ENCODE measurements around the gene CEL.
"Not testable (repeated sequence)": the region's sequence is repeated elsewhere in the genome, so short reads cannot be mapped to it uniquely, and the experiment has no call there.

The CEL gene

GRCh38 chr9:133061764-133062145 is at the start of gene CEL:
Gene CEL, plus strand, starts transcription at chr9:133061981. Its CDS starts 22 bp downstream, at chr9:133062003.
- DNase-seq (ENCODE audit: extremely low spot score); POLR2A ChIA-PET: not testable (repeated sequence)
- CTCF ChIA-PET: interaction anchor here (1.5 kb wide), 1 partner anchor 40 kb away, joined by 4 read pairs; no protein-coding TSS in a partner anchor

GRCh38 chr9:133014696-133015095 is 47.1 kb upstream of the CEL start:
- DNase-seq (ENCODE audit: extremely low spot score): no peak
- CTCF ChIA-PET: interaction anchor here (5.3 kb wide), 1 partner anchor 9 kb away, joined by 45 read pairs; no protein-coding TSS in a partner anchor
- TF ChIP-seq CTCF (IDR thresholded peaks at IDR 0.05; ENCODE audit: control extremely low read depth, extremely low read depth, low read depth, missing control alignments): no peak
- POLR2A ChIA-PET: no interaction called here

- peak; percentile 46 for DNase-seq (ENCODE audit: extremely low spot score)
- TF ChIP-seq CTCF (IDR thresholded peaks at IDR 0.05; ENCODE audit: control extremely low read depth, extremely low read depth, low read depth, missing control alignments): no peak
- POLR2A ChIA-PET: no interaction called here
- CTCF ChIA-PET: interaction anchor here (1.0 to 8.1 kb wide), 19 partner anchors 10 to 613 kb away, joined by 3 to 89 read pairs (median 9); partner anchors contain the start of genes CFAP77 and GTF3C5
These were observed 38.5 kb upstream of the CEL start for GRCh38 chr9:133023117-133023890.

GRCh38 chr9:133026426-133026825 is 35.4 kb upstream of the CEL start:
- CTCF ChIA-PET: interaction anchor here (0.6 to 8.1 kb wide), 3 partner anchors 8 to 118 kb away, joined by 3 to 37 read pairs (median 3); no protein-coding TSS in a partner anchor
- no peak for DNase-seq (ENCODE audit: extremely low spot score)
- POLR2A ChIA-PET: no interaction called here
- TF ChIP-seq CTCF (IDR thresholded peaks at IDR 0.05; ENCODE audit: control extremely low read depth, extremely low read depth, low read depth, missing control alignments): no peak

DNA sequence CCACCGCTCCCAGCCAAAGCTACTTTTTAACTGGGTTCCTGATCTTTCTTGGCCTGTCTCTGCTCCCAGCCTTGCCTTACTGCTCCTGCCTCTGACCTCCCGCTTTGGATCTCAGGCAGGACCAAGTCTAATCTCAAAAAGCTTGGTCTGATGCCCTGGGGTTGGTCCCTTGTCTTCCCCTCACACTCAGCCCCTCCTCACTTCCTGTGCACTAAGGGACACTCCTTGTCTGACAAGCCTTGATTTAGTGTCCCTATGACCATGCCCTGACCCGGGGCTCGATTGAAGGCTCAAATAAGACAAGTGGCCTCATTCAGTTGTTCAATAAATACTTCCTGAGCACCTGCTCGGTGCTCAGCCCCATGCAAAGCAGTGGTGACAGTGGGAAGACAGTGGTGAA is 34.6 kb upstream of the CEL start:
- ChIA-PET CTCF (interaction anchor here (0.6 to 8.1 kb wide), 3 partner anchors 9 to 118 kb away, joined by 3 to 37 read pairs (median 3); no protein-coding TSS in a partner anchor), POLR2A (no interaction called here)
- no peak for DNase-seq (ENCODE audit: extremely low spot score)
- no peak for TF ChIP-seq CTCF (IDR thresholded peaks at IDR 0.05; ENCODE audit: control extremely low read depth, extremely low read depth, low read depth, missing control alignments)

- ChIA-PET CTCF (interaction anchor here (1.2 to 8.1 kb wide), 6 partner anchors 10 to 116 kb away, joined by 3 to 37 read pairs (median 3); no protein-coding TSS in a partner anchor), POLR2A (no interaction called here)
- no peak for DNase-seq (ENCODE audit: extremely low spot score)
- TF ChIP-seq CTCF (IDR thresholded peaks at IDR 0.05; ENCODE audit: control extremely low read depth, extremely low read depth, low read depth, missing control alignments): no peak
These were observed 33.6 kb upstream of the CEL start for GRCh38 chr9:133028221-133028620.

DNA sequence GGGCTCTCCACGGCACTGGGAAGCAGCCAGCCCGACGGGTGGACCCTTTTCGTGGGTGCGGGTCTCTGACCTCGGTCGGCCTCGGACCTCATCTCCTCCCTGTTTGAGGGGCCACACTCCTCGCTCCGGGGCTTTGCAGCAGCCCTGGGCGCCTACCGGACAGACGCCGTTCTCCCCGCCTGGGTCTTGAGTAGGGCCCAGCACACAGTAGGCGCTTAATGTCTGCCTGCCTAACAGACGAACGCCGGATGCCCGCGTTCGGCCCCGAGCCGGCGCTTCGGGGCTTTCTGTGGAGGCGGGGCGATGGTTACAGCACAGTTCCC is 31.8 kb upstream of the CEL start:
- ChIA-PET POLR2A (interaction anchor here (0.9 to 1.0 kb wide), 5 partner anchors 19 to 318 kb away, joined by 3 to 5 read pairs (median 3); partner anchors contain the start of genes MED22 and RPL7A), CTCF (interaction anchor here (1.0 to 7.3 kb wide), 5 partner anchors 7 to 117 kb away, joined by 3 to 89 read pairs (median 5); no protein-coding TSS in a partner anchor)
- TF ChIP-seq CTCF (IDR thresholded peaks at IDR 0.05; ENCODE audit: control extremely low read depth, extremely low read depth, low read depth, missing control alignments): no peak
- DNase-seq (ENCODE audit: extremely low spot score): no peak

Measured in GM10248 (cell line).